IgD-negative memory B cell (primary cell): Measurements from ENCODE around the gene MNAT1. TPM values are rescaled to one million over a fixed set of nuclear protein-coding genes. Genes with fewer than 3 reads are reported as not detected.
"Not testable (repeated sequence)": the region's sequence is repeated elsewhere in the genome, so short reads cannot be mapped to it uniquely, and the experiment has no call there.

ENCODE experiments used
- H3K27ac Mint-ChIP-seq, 3 donors: one replicate each; pipeline ENCODE4 v1.8.0; 2020 to 2022; ENCODE audit warnings: mild to moderate bottlenecking in 3 of 3, mixed read lengths in 3 of 3, moderate library complexity in 1 of 3
- H3K27me3 Mint-ChIP-seq: one replicate; pipeline ENCODE4 v1.8.0; 2021; ENCODE audit warnings: mixed read lengths
- H3K36me3 Mint-ChIP-seq: one replicate; pipeline ENCODE4 v1.8.0; 2020; ENCODE audit warnings: mild to moderate bottlenecking, mixed read lengths
- H3K4me1 Mint-ChIP-seq, 3 donors: one replicate each; pipeline ENCODE4 v1.8.0; 2020 to 2022; ENCODE audit warnings: mixed read lengths in 3 of 3, mild to moderate bottlenecking in 1 of 3
- H3K4me3 Mint-ChIP-seq, 4 donors: one replicate each; pipeline ENCODE4 v1.8.0; 2020 to 2022; ENCODE audit warnings: mild to moderate bottlenecking in 4 of 4, mixed read lengths in 4 of 4, moderate library complexity in 3 of 4
- H3K9me3 Mint-ChIP-seq, 3 donors: one replicate each; pipeline ENCODE4 v1.8.0; 2020 to 2021; ENCODE audit warnings: mixed read lengths in 3 of 3, mild to moderate bottlenecking in 1 of 3
- polyA plus RNA-seq: library from polyadenylated mRNA; unstranded; fragments of 300-500 nt; fragmentation: Illumina TruSeq; gene quantifications from one replicate; pipeline ENCODE4 v1.2.3, GENCODE V29; 2021

MNAT1 gene
- polyA plus RNA-seq, 1 donor from 2014 or later, result 18.0 TPM

GRCh38 chr14:60805841-60806430, 71.4 kb downstream of the MNAT1 start:
- Mint-ChIP-seq H3K27me3 (no peaks in the 10 kb centered on the region), H3K9me3 (no peaks in the 10 kb centered on the region), H3K4me3 (no peak overlapping the region), H3K4me1 (peaks cover 0 to 3% (median 0%) of the 10 kb centered on the region in 3 donors), H3K36me3 (peaks cover 8% of the 10 kb centered on the region), H3K27ac (peak overlapping the region in 1 of 3 donors; percentile 4)

GRCh38 chr14:60807247-60807646, 72.7 kb downstream of the MNAT1 start:
- Mint-ChIP-seq H3K36me3 (peaks cover 8% of the 10 kb centered on the region), H3K9me3 (no peaks in the 10 kb centered on the region), H3K4me3 (no peak overlapping the region), H3K27me3 (peaks cover 1% of the 10 kb centered on the region), H3K27ac (no peak overlapping the region), H3K4me1 (no peaks in the 10 kb centered on the region)

GRCh38 chr14:60807971-60808370, 73.4 kb downstream of the MNAT1 start:
- Mint-ChIP-seq H3K27me3 (peaks cover 1% of the 10 kb centered on the region), H3K36me3 (peaks cover 6% of the 10 kb centered on the region), H3K4me3 (no peak overlapping the region), H3K27ac (no peak overlapping the region), H3K4me1 (peaks cover 0 to 2% (median 0%) of the 10 kb centered on the region in 3 donors), H3K9me3 (no peaks in the 10 kb centered on the region)

GRCh38 chr14:60812987-60813386, 78.4 kb downstream of the MNAT1 start:
- Mint-ChIP-seq H3K27ac (peak overlapping the region in 1 of 3 donors; percentile 0), H3K4me3 (peak overlapping the region in 1 of 4 donors; percentile 49), H3K4me1 (peaks cover 8 to 14% (median 13%) of the 10 kb centered on the region in 3 donors), H3K9me3 (no peaks in the 10 kb centered on the region), H3K36me3 (peaks cover 2% of the 10 kb centered on the region), H3K27me3 (peaks cover 1% of the 10 kb centered on the region)

GRCh38 chr14:60815371-60815770, 80.8 kb downstream of the MNAT1 start:
- H3K27me3 Mint-ChIP-seq, result peaks cover 1% of the 10 kb centered on the region
- no peak overlapping the region for H3K27ac Mint-ChIP-seq
- H3K9me3 Mint-ChIP-seq, result no peaks in the 10 kb centered on the region
- H3K4me3 Mint-ChIP-seq, result peak overlapping the region in 2 of 4 donors; percentile 6
- peaks cover 2% of the 10 kb centered on the region for H3K36me3 Mint-ChIP-seq
- peaks cover 8 to 14% (median 13%) of the 10 kb centered on the region in 3 donors for H3K4me1 Mint-ChIP-seq

GRCh38 chr14:60817113-60817512, 82.6 kb downstream of the MNAT1 start:
- Mint-ChIP-seq H3K4me3 (no peak overlapping the region), H3K36me3 (peaks cover 5% of the 10 kb centered on the region), H3K27ac (no peak overlapping the region), H3K9me3 (no peaks in the 10 kb centered on the region), H3K27me3 (no peaks in the 10 kb centered on the region), H3K4me1 (peaks cover 8 to 14% (median 13%) of the 10 kb centered on the region in 3 donors)

GRCh38 chr14:60819575-60819974, 85.0 kb downstream of the MNAT1 start:
- Mint-ChIP-seq H3K9me3 (no peaks in the 10 kb centered on the region), H3K4me3 (no peak overlapping the region), H3K4me1 (peaks cover 4 to 7% (median 6%) of the 10 kb centered on the region in 3 donors), H3K27ac (no peak overlapping the region), H3K36me3 (peaks cover 5% of the 10 kb centered on the region), H3K27me3 (no peaks in the 10 kb centered on the region)

- H3K4me1 Mint-ChIP-seq, result peaks cover 0 to 13% (median 4%) of the 10 kb centered on the region in 3 donors
- H3K36me3 Mint-ChIP-seq, result peaks cover 23% of the 10 kb centered on the region
Observed at GRCh38 chr14:60838601-60839000, 104.0 kb downstream of the MNAT1 start.

GRCh38 chr14:60839057-60839456, 104.5 kb downstream of the MNAT1 start:
- H3K4me1 Mint-ChIP-seq, result peaks cover 0 to 11% (median 4%) of the 10 kb centered on the region in 3 donors
- no peaks in the 10 kb centered on the region for H3K27me3 Mint-ChIP-seq
- H3K9me3 Mint-ChIP-seq, result peaks cover 3 to 9% (median 8%) of the 10 kb centered on the region in 3 donors
- H3K27ac Mint-ChIP-seq, result no peak overlapping the region
- H3K4me3 Mint-ChIP-seq, result no peak overlapping the region
- peaks cover 25% of the 10 kb centered on the region for H3K36me3 Mint-ChIP-seq

More at GRCh38 chr14:60838601-60839000, 104.0 kb downstream of the MNAT1 start:
- Mint-ChIP-seq H3K9me3 (peaks cover 3 to 9% (median 8%) of the 10 kb centered on the region in 3 donors), H3K27me3 (no peaks in the 10 kb centered on the region), H3K4me3 (no peak overlapping the region), H3K27ac (no peak overlapping the region)

- Mint-ChIP-seq H3K27ac (no peak overlapping the region), H3K4me3 (no peak overlapping the region), H3K4me1 (peaks cover 4 to 9% (median 5%) of the 10 kb centered on the region in 3 donors), H3K36me3 (peaks cover 22% of the 10 kb centered on the region), H3K27me3 (no peaks in the 10 kb centered on the region), H3K9me3 (peaks cover 3 to 9% (median 7%) of the 10 kb centered on the region in 3 donors)
Observed at GRCh38 chr14:60839657-60840056, 105.1 kb downstream of the MNAT1 start.

- H3K4me1 Mint-ChIP-seq, result peaks cover 4 to 9% (median 7%) of the 10 kb centered on the region in 3 donors
- H3K27ac Mint-ChIP-seq, result no peak overlapping the region
- no peaks in the 10 kb centered on the region for H3K27me3 Mint-ChIP-seq
- H3K9me3 Mint-ChIP-seq, result peaks cover 3 to 5% (median 3%) of the 10 kb centered on the region in 3 donors
- H3K36me3 Mint-ChIP-seq, result peaks cover 19% of the 10 kb centered on the region
- no peak overlapping the region for H3K4me3 Mint-ChIP-seq
Observed at GRCh38 chr14:60840313-60840712, 105.8 kb downstream of the MNAT1 start.

- peaks cover 5 to 23% (median 13%) of the 10 kb centered on the region in 3 donors for H3K4me1 Mint-ChIP-seq
- no peaks in the 10 kb centered on the region for H3K27me3 Mint-ChIP-seq
- H3K27ac Mint-ChIP-seq, result peak overlapping the region; percentile 12 to 89 (median 16)
- H3K4me3 Mint-ChIP-seq, result peak overlapping the region in 3 of 4 donors; percentile 21 to 81 (median 74)
- peaks cover 0 to 2% (median 0%) of the 10 kb centered on the region in 3 donors for H3K9me3 Mint-ChIP-seq
- H3K36me3 Mint-ChIP-seq, result peaks cover 9% of the 10 kb centered on the region
Observed at GRCh38 chr14:60845523-60845922, 111.0 kb downstream of the MNAT1 start.

GRCh38 chr14:60848066-60848465, 113.5 kb downstream of the MNAT1 start:
- H3K4me1 Mint-ChIP-seq, result peaks cover 5 to 15% (median 13%) of the 10 kb centered on the region in 3 donors
- no peaks in the 10 kb centered on the region for H3K27me3 Mint-ChIP-seq
- no peak overlapping the region for H3K27ac Mint-ChIP-seq
- peaks cover 18% of the 10 kb centered on the region for H3K36me3 Mint-ChIP-seq
- H3K4me3 Mint-ChIP-seq, result no peak overlapping the region
- peaks cover 0 to 2% (median 0%) of the 10 kb centered on the region in 3 donors for H3K9me3 Mint-ChIP-seq

GRCh38 chr14:60851692-60852091, 117.1 kb downstream of the MNAT1 start:
- not testable (repeated sequence) for H3K4me1 Mint-ChIP-seq, H3K27me3 Mint-ChIP-seq, H3K4me3 Mint-ChIP-seq, H3K9me3 Mint-ChIP-seq, H3K27ac Mint-ChIP-seq
- peaks cover 15% of the 10 kb centered on the region for H3K36me3 Mint-ChIP-seq

GRCh38 chr14:60856111-60856510, 121.5 kb downstream of the MNAT1 start:
- H3K4me1 Mint-ChIP-seq, result no peaks in the 10 kb centered on the region

GRCh38 chr14:60859525-60859924, 125.0 kb downstream of the MNAT1 start:
- Mint-ChIP-seq H3K36me3 (peaks cover 9% of the 10 kb centered on the region), H3K4me3 (no peak overlapping the region), H3K27ac (no peak overlapping the region), H3K4me1 (peaks cover 0 to 1% (median 0%) of the 10 kb centered on the region in 3 donors), H3K9me3 (peaks cover 2 to 10% (median 3%) of the 10 kb centered on the region in 3 donors), H3K27me3 (no peaks in the 10 kb centered on the region)

More at GRCh38 chr14:60856111-60856510, 121.5 kb downstream of the MNAT1 start:
- Mint-ChIP-seq H3K27ac (no peak overlapping the region), H3K9me3 (peaks cover 2 to 10% (median 3%) of the 10 kb centered on the region in 3 donors), H3K27me3 (no peaks in the 10 kb centered on the region), H3K36me3 (peaks cover 19% of the 10 kb centered on the region), H3K4me3 (no peak overlapping the region)
